Measurements from ENCODE around the gene CPEB4.

CPEB4 gene

DNA sequence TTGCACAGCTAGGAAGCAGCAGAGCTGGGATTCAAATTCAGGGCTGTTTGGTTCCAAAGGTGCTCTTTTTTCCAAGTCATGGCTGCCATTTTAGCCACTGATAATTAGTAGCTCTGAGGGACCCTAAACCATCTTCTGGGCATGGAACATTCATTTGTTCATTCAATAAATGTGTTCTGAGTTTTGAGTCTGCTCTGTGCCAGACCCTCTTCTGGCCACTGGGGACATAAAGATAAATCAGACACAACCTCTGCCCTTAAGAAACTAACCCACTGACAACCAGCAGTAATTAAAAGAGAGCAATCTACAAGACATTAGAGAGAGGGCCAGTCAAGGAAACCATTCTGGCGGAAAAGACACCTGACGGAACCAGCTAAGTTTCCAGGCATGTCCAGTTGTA is 2.0 kb upstream of the CPEB4 start:
- ChIA-PET CTCF (interaction anchor here (0.7 to 2.6 kb wide), 8 partner anchors 12 to 270 kb away, joined by 3 to 9 read pairs (median 3); no protein-coding TSS in a partner anchor), POLR2A (no interaction called here)
- TF ChIP-seq, protein P1, sequence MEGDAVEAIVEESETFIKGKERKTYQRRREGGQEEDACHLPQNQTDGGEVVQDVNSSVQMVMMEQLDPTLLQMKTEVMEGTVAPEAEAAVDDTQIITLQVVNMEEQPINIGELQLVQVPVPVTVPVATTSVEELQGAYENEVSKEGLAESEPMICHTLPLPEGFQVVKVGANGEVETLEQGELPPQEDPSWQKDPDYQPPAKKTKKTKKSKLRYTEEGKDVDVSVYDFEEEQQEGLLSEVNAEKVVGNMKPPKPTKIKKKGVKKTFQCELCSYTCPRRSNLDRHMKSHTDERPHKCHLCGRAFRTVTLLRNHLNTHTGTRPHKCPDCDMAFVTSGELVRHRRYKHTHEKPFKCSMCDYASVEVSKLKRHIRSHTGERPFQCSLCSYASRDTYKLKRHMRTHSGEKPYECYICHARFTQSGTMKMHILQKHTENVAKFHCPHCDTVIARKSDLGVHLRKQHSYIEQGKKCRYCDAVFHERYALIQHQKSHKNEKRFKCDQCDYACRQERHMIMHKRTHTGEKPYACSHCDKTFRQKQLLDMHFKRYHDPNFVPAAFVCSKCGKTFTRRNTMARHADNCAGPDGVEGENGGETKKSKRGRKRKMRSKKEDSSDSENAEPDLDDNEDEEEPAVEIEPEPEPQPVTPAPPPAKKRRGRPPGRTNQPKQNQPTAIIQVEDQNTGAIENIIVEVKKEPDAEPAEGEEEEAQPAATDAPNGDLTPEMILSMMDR (IDR thresholded peaks at IDR 0.05; ENCODE audit: control extremely low read depth, extremely low read depth, low read depth, missing control alignments): no peak
- no peak for DNase-seq (ENCODE audit: extremely low spot score)

DNA sequence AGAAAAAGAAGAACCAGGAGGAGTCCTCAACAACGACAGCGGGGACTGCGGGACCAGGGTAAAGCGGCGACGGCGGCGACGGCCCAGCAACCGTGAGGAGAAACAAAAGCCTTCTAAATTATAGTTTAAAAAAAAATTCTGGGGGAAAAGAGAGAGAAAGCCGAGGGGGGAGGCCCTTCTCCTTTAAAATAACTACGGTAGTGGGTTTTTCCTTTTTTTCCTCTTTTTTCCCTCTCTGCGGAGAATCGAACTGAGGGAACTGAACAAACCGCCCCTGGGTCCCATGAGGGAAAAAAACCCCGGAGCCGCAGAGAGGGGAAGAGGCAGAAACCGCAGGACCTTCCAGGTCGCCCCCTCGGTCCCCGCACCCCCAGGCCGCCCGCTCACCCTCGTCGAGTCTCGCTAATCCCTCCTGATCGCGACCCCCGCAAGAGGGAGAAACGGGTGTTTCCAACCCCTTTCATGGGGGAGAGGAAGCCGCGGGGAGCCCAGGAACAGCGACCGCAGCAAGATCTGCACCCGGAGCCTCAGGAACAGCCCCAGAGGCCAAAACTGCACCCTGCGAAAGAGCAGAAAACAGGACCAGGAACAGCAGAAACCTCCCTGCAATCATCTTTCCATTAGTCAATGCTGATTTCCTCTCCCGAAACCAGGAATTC is 453 bp downstream of the CPEB4 start:
- ChIA-PET POLR2A (interaction anchor here (0.6 to 1.7 kb wide), 10 partner anchors 10 to 1118 kb away, joined by 3 to 8 read pairs (median 4); no protein-coding TSS in a partner anchor), CTCF (interaction anchor here (1.0 to 2.6 kb wide), 6 partner anchors 12 to 260 kb away, joined by 3 to 13 read pairs (median 4); no protein-coding TSS in a partner anchor)
- TF ChIP-seq, protein P1 (IDR thresholded peaks at IDR 0.05; ENCODE audit: control extremely low read depth, extremely low read depth, low read depth, missing control alignments): no peak
- DNase-seq (ENCODE audit: extremely low spot score): no peak

DNA sequence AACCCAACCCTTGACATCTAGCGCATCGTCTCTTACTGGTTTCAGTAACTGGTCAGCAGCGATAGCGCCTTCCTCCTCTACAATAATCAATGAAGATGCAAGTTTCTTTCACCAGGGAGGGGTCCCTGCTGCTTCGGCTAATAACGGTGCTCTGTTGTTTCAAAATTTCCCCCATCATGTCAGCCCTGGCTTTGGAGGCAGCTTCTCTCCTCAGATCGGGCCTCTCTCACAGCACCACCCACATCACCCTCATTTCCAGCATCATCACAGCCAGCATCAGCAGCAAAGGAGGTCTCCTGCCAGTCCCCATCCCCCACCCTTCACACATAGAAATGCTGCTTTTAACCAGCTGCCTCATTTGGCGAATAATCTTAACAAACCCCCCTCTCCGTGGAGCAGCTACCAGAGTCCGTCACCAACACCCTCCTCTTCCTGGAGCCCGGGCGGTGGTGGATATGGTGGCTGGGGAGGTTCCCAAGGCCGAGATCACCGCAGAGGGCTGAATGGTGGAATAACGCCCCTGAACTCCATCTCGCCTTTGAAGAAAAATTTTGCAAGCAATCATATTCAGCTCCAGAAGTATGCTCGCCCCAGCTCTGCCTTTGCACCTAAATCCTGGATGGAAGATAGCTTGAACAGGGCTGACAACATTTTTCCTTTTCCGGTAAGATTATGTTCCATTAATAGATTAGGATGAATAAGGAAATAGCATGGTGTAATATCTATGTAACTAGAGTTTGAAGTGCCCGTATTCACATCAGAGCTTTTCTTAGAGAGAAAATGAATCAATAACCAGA is 2.2 kb downstream of the CPEB4 start:
- no peak for DNase-seq (ENCODE audit: extremely low spot score)
- ChIA-PET POLR2A (interaction anchor here (0.6 to 1.5 kb wide), 4 partner anchors 11 to 28 kb away, joined by 3 to 6 read pairs (median 3); no protein-coding TSS in a partner anchor), CTCF (interaction anchor here (0.8 to 2.6 kb wide), 6 partner anchors 10 to 102 kb away, joined by 3 to 13 read pairs (median 6); no protein-coding TSS in a partner anchor)
- TF ChIP-seq, protein P1 (IDR thresholded peaks at IDR 0.05; ENCODE audit: control extremely low read depth, extremely low read depth, low read depth, missing control alignments): no peak

DNA sequence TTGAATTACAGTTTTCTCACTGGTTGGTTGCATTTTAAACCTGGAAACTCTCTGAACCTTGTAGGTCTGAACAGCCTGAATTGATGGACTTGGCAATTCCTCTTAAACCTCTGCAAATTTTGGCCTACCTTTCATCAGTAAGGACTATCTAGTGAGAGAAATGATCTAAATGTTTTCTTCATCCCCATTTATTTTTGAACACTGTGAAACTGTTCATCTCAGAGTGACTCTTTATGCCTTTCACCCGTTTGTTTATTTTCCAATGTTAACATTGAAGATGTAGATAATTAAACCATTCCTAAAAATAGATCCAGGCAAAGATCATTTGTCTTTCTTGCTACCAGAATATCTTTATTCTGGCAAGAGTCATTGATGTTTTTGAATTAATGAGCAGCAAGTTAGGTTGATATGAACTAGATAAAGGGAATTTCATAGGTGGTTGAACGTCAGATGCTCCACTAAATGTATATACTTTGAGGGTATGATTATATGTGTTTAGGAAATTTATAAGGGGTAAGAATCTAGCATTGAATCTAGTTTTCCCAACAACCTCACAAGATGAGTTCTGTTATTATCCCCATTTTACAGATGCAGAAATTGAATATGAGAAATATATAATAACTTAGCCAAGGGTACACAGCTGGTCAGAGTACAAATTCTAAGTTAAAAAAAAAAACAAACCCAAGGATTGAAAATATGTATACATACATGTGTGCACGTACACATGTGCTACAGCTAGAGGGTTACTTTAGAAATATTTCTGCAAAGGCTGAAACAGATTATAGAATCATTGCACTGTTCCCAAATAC is 3.4 kb downstream of the CPEB4 start:
- ChIA-PET POLR2A (interaction anchor here (0.6 kb wide), 1 partner anchor 10 kb away, joined by 3 read pairs; no protein-coding TSS in a partner anchor), CTCF (interaction anchor here (1.1 to 2.6 kb wide), 7 partner anchors 9 to 103 kb away, joined by 3 to 13 read pairs (median 7); no protein-coding TSS in a partner anchor)
- TF ChIP-seq, protein P1 (IDR thresholded peaks at IDR 0.05; ENCODE audit: control extremely low read depth, extremely low read depth, low read depth, missing control alignments): no peak

DNA sequence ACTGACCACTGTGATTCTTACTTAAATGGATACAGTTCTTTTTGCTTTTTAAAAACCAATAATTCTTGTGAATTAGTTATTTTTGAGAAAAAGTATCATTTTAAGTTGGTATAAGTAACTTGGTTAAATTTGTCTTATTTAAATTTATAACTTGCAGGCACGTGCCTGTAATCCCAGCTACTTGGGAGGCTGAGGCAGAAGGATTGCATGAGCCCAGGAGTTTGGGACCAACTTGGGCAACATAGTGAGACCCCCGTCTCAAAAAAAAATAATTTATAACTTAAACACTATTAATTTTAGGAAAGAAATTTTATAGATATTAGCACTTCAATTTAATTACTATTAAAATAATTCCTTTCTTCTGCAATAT is 5.0 kb downstream of the CPEB4 start:
- TF ChIP-seq, protein P1 (IDR thresholded peaks at IDR 0.05; ENCODE audit: control extremely low read depth, extremely low read depth, low read depth, missing control alignments): no peak
- DNase-seq (ENCODE audit: extremely low spot score): no peak
- CTCF ChIA-PET: interaction anchor here (1.3 to 3.7 kb wide), 3 partner anchors 9 to 160 kb away, joined by 3 to 15 read pairs (median 7); no protein-coding TSS in a partner anchor
- POLR2A ChIA-PET: interaction anchor here (0.6 to 0.9 kb wide), 2 partner anchors 10 to 72 kb away, joined by 3 to 4 read pairs; no protein-coding TSS in a partner anchor

More for the DNA sequence above, 3.4 kb downstream of the CPEB4 start:
- no peak for DNase-seq (ENCODE audit: extremely low spot score)
